Testis (tissue), 2 donors: ENCODE data around the gene KRT14.

Experiments
- CTCF ChIP-seq, 3 experiments: fragments of 450-650 bp in 2 of 3; fragments of 200-600 bp in 1 of 3; sonication (generic) in 1 of 3; IDR thresholded peaks; one replicate each; pipeline ENCODE4 v1.5.1; 2016 to 2019; ENCODE audit warnings: antibody characterized with exemption in 3 of 3, mild to moderate bottlenecking in 2 of 3, moderate library complexity in 1 of 3
- POLR2A ChIP-seq: fragments of 450-650 bp; IDR thresholded peaks from one replicate; pipeline ENCODE4 v1.6.1; 2017; ENCODE audit warnings: antibody characterized with exemption, mild to moderate bottlenecking, moderate library complexity

- no peak for TF ChIP-seq POLR2A
- TF ChIP-seq CTCF (IDR thresholded peaks at IDR 0.05): no peak
Measured at GRCh38 chr17:41559548-41559947, 27.1 kb downstream of the KRT14 start.
